Measurements from ENCODE around the gene RUNX1.
"Not testable (repeated sequence)": the region's sequence is repeated elsewhere in the genome, so short reads cannot be mapped to it uniquely, and the experiment has no call there.

Gene RUNX1

GRCh38 chr21:35005560-35006224 is 43.4 kb downstream of the RUNX1 start:
- no peak overlapping the region for H3K4me3 Mint-ChIP-seq
- H3K4me1 Mint-ChIP-seq, result peaks cover 79% of the 10 kb centered on the region
- no peak overlapping the region for H3K27ac Mint-ChIP-seq

GRCh38 chr21:35005077-35005476 is 44.0 kb downstream of the RUNX1 start:
- DNase-seq (no peak), ATAC-seq (no peak)
- peaks cover 5% of the 10 kb centered on the region for H3K36me3 Mint-ChIP-seq (ENCODE audit: low read depth)
- peak overlapping the region; percentile 57 for H3K27ac Mint-ChIP-seq
- no peaks in the 10 kb centered on the region for H3K9me3 Mint-ChIP-seq
- H3K4me1 Mint-ChIP-seq, result peaks cover 79% of the 10 kb centered on the region
- H3K4me3 Mint-ChIP-seq, result no peak overlapping the region
- no peaks in the 10 kb centered on the region for H3K27me3 Mint-ChIP-seq

More at GRCh38 chr21:35005560-35006224, 43.4 kb downstream of the RUNX1 start:
- no peaks in the 10 kb centered on the region for H3K9me3 Mint-ChIP-seq
- peaks cover 5% of the 10 kb centered on the region for H3K36me3 Mint-ChIP-seq (ENCODE audit: low read depth)
- ATAC-seq (no peak), DNase-seq (no peak)
- no peaks in the 10 kb centered on the region for H3K27me3 Mint-ChIP-seq

GRCh38 chr21:35004314-35004713 is 44.8 kb downstream of the RUNX1 start:
- H3K27ac Mint-ChIP-seq, result peak overlapping the region; percentile 57
- peaks cover 84% of the 10 kb centered on the region for H3K4me1 Mint-ChIP-seq
- H3K27me3 Mint-ChIP-seq, result no peaks in the 10 kb centered on the region
- H3K4me3 Mint-ChIP-seq, result no peak overlapping the region
- no peaks in the 10 kb centered on the region for H3K9me3 Mint-ChIP-seq
- ATAC-seq (no peak), DNase-seq (no peak)
- peaks cover 5% of the 10 kb centered on the region for H3K36me3 Mint-ChIP-seq (ENCODE audit: low read depth)

GRCh38 chr21:35002879-35003722 is 46.0 kb downstream of the RUNX1 start:
- H3K4me1 Mint-ChIP-seq, result peaks cover 87% of the 10 kb centered on the region
- DNase-seq, result no peak
- H3K9me3 Mint-ChIP-seq, result no peaks in the 10 kb centered on the region
- ATAC-seq, result peak; percentile 39
- H3K27ac Mint-ChIP-seq, result peak overlapping the region; percentile 51
- H3K36me3 Mint-ChIP-seq (ENCODE audit: low read depth), result peaks cover 7% of the 10 kb centered on the region
- H3K27me3 Mint-ChIP-seq, result no peaks in the 10 kb centered on the region
- no peak overlapping the region for H3K4me3 Mint-ChIP-seq

GRCh38 chr21:34999397-34999941 is 49.6 kb downstream of the RUNX1 start:
- H3K27me3 Mint-ChIP-seq, result no peaks in the 10 kb centered on the region
- peaks cover 5% of the 10 kb centered on the region for H3K36me3 Mint-ChIP-seq (ENCODE audit: low read depth)
- peak overlapping the region; percentile 87 for H3K27ac Mint-ChIP-seq
- H3K4me1 Mint-ChIP-seq, result peaks cover 89% of the 10 kb centered on the region
- no peaks in the 10 kb centered on the region for H3K9me3 Mint-ChIP-seq
- ATAC-seq (no peak), DNase-seq (no peak)
- peak overlapping the region; percentile 9 for H3K4me3 Mint-ChIP-seq

- peaks cover 77% of the 10 kb centered on the region for H3K4me1 Mint-ChIP-seq
Measured at GRCh38 chr21:34998176-34998575, 50.9 kb downstream of the RUNX1 start.

DNA sequence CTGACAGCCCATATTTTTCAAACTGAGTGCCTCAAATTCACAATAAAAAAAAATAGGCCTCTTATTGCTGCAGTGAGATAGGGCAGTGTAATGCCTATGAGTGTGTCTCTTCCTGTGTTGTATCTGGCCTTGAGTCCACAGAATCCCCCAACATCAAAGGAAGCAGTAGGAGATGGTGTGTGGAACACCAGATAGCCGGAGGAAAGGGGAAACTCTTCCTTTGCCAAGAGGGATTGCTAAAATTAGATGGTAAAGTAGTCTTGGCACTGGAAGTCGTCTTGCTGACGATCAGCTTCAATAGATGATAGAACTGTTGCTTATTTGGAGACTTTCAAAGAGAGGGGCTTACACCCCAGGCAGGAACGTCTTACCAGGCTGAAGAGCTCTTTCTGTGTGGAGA is 51.8 kb downstream of the RUNX1 start:
- Mint-ChIP-seq H3K27ac (peak overlapping the region; percentile 44), H3K4me3 (no peak overlapping the region)
- no peak for ATAC-seq

More at GRCh38 chr21:34998176-34998575, 50.9 kb downstream of the RUNX1 start:
- ATAC-seq, result no peak
- H3K36me3 Mint-ChIP-seq (ENCODE audit: low read depth), result peaks cover 5% of the 10 kb centered on the region
- no peaks in the 10 kb centered on the region for H3K27me3 Mint-ChIP-seq
- no peak overlapping the region for H3K4me3 Mint-ChIP-seq
- peak overlapping the region; percentile 87 for H3K27ac Mint-ChIP-seq
- DNase-seq, result no peak
- H3K9me3 Mint-ChIP-seq, result no peaks in the 10 kb centered on the region

DNA sequence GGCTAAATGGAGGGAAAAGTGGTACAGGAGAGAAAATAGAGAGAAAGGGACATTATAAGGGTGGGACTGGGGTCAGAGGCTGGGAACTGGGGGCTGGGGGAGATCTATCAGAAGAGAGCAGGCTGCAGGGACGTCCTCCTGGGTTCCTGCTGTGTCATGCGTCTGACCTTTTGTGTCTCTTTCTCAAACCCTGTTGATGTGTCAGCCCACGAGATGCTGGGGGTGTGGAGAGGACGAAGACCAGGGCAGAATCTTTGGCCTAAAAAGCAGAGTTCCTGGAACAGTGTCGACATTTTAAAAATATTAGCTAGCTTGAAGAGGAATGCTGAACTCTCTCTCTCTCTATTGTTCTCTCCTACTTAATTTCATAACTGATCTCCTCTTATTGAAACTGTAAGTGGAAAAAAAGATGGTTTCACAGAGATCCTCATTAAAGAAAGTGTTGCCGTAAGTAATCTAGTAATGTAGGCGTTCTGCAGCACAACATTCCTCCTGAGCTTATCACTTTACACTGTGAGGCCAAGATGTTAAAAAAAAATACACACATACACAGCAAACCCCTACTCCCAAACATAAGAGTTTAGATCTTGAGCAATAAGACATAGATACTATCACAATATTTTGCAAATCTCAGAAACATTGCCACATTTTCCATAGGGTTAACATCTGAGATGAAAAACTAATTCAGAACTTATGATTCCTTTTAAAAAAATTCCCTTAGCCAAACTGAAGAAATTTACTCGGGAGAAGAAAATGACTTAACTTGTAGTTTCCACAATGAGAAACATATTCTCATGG is 52.6 kb downstream of the RUNX1 start:
- H3K36me3 Mint-ChIP-seq (ENCODE audit: low read depth), result peaks cover 4% of the 10 kb centered on the region
- no peaks in the 10 kb centered on the region for H3K27me3 Mint-ChIP-seq
- H3K9me3 Mint-ChIP-seq, result no peaks in the 10 kb centered on the region
- ATAC-seq, result peak; percentile 67
- peaks cover 69% of the 10 kb centered on the region for H3K4me1 Mint-ChIP-seq
- peak overlapping the region; percentile 25 for H3K4me3 Mint-ChIP-seq
- peak; percentile 53 for DNase-seq
- H3K27ac Mint-ChIP-seq, result peak overlapping the region; percentile 79

More for the DNA sequence above, 51.8 kb downstream of the RUNX1 start:
- no peaks in the 10 kb centered on the region for H3K27me3 Mint-ChIP-seq
- H3K36me3 Mint-ChIP-seq (ENCODE audit: low read depth), result peaks cover 5% of the 10 kb centered on the region
- DNase-seq, result no peak
- no peaks in the 10 kb centered on the region for H3K9me3 Mint-ChIP-seq
- H3K4me1 Mint-ChIP-seq, result peaks cover 70% of the 10 kb centered on the region

- no peak for ATAC-seq
- peaks cover 4% of the 10 kb centered on the region for H3K36me3 Mint-ChIP-seq (ENCODE audit: low read depth)
- no peak for DNase-seq
- H3K4me1 Mint-ChIP-seq, result peaks cover 72% of the 10 kb centered on the region
- H3K4me3 Mint-ChIP-seq, result peak overlapping the region; percentile 25
- H3K27me3 Mint-ChIP-seq, result no peaks in the 10 kb centered on the region
- H3K9me3 Mint-ChIP-seq, result no peaks in the 10 kb centered on the region
- H3K27ac Mint-ChIP-seq, result peak overlapping the region; percentile 79
Measured at GRCh38 chr21:34995979-34996303, 53.2 kb downstream of the RUNX1 start.

DNA sequence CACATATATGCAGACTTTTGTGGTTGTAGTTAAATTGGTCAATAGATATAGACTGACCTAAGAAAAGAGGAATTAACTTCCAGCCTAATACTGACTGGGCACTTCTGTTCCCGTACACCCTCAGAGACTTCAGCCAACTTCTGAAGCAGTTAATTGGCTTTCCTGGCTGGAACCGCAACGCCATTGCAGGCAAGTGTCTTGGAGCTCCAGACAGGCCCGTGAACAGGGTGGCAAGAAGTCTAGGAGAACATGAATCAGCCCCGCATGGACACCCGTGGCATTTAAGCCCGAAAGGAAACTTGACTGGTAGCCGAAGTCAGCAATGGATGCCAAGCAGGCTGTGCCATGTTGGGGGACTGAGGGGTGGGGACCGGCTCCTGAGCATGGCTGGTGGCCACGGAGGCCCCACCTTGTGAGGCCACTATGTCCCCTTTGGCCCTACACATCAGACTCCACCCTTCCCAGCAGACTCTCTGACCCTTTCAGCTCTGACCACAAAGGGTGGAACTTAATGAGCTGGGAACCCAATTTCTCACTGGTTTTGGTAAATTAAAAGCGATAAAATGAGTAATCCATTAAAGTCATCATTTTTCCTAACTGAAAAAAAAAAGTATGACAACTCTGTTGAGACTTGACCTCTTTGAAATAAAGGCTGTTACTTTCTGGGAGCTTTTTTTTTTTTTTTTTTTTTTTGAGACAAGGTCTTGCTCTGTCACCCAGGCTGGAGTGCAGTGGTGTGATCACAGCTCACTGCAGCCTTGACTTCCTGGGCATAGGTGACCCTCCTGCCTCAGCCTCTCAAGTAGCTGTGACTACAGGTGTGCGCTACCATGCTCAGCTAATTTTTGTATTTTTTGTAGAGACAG is 54.1 kb downstream of the RUNX1 start:
- peak; percentile 40 for DNase-seq
- peak overlapping the region; percentile 79 for H3K27ac Mint-ChIP-seq
- peak overlapping the region; percentile 36 for H3K4me3 Mint-ChIP-seq
- peaks cover 4% of the 10 kb centered on the region for H3K36me3 Mint-ChIP-seq (ENCODE audit: low read depth)
- no peaks in the 10 kb centered on the region for H3K27me3 Mint-ChIP-seq
- no peaks in the 10 kb centered on the region for H3K9me3 Mint-ChIP-seq
- ATAC-seq, result peak; percentile 58
- H3K4me1 Mint-ChIP-seq, result peaks cover 75% of the 10 kb centered on the region

GRCh38 chr21:34993521-34993921 is 55.6 kb downstream of the RUNX1 start:
- ATAC-seq; H3K27ac Mint-ChIP-seq; H3K36me3 Mint-ChIP-seq (ENCODE audit: low read depth); H3K27me3 Mint-ChIP-seq; DNase-seq; H3K9me3 Mint-ChIP-seq; H3K4me3 Mint-ChIP-seq: not testable (repeated sequence)
- H3K4me1 Mint-ChIP-seq, result peaks cover 76% of the 10 kb centered on the region

- DNase-seq (no peak), ATAC-seq (no peak)
- Mint-ChIP-seq H3K27ac (no peak overlapping the region), H3K4me3 (no peak overlapping the region), H3K9me3 (no peaks in the 10 kb centered on the region), H3K36me3 (ENCODE audit: low read depth) (no peaks in the 10 kb centered on the region), H3K27me3 (no peaks in the 10 kb centered on the region), H3K4me1 (peaks cover 77% of the 10 kb centered on the region)
Measured at GRCh38 chr21:34992736-34993398, 56.2 kb downstream of the RUNX1 start.

GRCh38 chr21:34992180-34992579 is 56.9 kb downstream of the RUNX1 start:
- Mint-ChIP-seq H3K27ac (no peak overlapping the region), H3K4me3 (no peak overlapping the region), H3K36me3 (ENCODE audit: low read depth) (no peaks in the 10 kb centered on the region), H3K4me1 (peaks cover 77% of the 10 kb centered on the region), H3K9me3 (no peaks in the 10 kb centered on the region), H3K27me3 (no peaks in the 10 kb centered on the region)
- DNase-seq (no peak), ATAC-seq (no peak)

All from activated naive CD8-positive, alpha-beta T cell treated with anti-CD3 and anti-CD28 coated beads, Interleukin-2, amount 50 U/mL, for 24 hours (primary cell).